GM15510 (cell line): ENCODE measurements around the gene DHCR24.

ENCODE experiments used
- POLR2A ChIP-seq: IDR thresholded peaks from 3 replicates; pipeline ENCODE4 v1.6.1; 2011; ENCODE audit warnings: borderline replicate concordance; ENCODE audit not compliant: insufficient read length; ENCODE audit errors: extremely low read depth

DHCR24 gene

DNA sequence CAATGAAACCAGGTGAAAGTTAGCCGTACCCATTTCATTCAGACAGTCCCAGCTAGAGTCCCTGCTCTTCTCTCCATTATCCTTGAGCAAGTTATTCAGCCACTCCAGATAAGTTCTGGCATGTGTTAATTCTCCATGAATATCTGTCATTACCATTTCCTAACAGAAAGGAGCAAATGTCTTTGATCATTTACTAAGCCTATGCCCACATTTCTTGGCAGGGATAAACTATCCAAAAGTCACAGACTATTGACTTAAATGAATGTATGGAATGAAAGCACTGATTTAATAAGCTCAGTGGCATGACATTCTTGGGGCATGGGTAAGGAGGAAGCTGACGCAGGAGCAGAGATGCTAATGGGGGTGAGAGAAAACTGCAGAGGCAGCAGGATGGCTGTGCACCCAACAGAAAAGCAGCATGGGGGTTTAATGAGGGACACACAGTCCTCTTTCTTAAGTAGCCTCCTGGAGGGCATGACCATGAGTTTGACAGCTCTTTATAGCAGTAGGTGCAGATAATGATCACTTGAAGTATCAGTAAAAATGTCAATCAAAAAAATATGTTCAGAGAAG is 17.6 kb upstream of the DHCR24 start:
- no peak for TF ChIP-seq POLR2A

DNA sequence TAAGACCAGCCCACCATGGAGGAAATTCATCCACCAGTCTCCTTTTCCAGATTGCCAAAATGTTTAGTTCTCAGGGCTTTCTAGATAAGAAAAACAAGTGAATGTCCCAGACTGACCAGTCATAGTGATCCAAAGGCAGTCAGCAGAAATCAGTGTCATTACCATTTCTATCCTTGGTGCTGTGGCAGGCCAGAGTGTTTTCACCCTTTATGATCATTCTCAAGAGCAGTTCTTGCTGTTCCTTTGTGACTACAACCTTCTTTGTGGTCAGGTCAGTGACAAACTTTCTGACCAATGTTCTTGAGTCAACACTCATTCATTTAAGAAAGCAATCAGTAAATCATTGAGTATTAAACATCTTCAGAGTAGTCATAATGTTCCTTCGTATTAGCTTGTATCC is 7.3 kb upstream of the DHCR24 start:
- TF ChIP-seq POLR2A, result no peak

DNA sequence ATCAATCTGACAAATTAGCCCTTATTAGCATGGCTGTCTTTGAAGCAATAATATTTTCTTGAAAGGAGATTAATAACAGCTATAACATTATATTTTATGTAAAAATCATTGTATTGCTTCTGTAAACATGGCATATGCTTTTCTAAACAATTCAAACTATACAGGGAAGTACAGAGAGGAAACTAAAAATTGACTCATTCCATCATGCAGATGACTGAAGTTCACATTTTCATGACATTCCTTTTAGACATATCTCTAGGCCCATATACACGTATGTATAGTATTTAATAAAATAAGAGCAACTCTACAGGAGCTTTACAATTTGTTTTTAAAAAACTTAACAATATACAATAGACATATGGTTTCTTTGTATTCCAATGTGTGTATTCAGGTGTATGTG is 5.6 kb upstream of the DHCR24 start:
- no peak for TF ChIP-seq POLR2A

DNA sequence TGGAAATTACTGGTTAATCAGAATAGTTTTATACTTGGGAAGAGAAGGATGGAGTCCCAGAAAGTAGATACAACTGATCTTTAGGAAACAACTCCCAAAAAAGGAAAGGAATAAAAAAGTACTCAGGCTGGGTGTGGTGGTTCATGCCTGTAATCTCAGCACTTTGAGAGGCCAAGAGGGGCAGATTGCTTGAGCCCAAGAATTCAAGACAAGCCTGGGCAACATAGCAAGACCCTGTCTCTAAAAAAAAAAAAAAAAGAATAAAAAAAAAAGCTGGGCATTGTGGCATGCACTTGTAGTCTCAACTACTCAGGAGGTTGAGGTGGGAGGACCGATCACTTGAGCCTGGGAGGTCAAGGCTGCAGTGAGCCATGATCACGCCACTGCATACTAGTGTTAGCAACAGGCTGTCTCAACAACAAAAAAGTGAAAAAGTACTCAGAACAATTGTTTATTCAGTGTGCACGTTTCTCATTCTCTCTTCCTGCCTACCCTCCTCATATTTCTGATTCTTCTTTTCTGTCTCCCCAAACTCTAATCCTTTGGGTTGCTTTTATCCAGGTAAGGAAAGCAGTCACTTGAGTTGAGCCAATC is 2.2 kb upstream of the DHCR24 start:
- TF ChIP-seq POLR2A, result no peak

DNA sequence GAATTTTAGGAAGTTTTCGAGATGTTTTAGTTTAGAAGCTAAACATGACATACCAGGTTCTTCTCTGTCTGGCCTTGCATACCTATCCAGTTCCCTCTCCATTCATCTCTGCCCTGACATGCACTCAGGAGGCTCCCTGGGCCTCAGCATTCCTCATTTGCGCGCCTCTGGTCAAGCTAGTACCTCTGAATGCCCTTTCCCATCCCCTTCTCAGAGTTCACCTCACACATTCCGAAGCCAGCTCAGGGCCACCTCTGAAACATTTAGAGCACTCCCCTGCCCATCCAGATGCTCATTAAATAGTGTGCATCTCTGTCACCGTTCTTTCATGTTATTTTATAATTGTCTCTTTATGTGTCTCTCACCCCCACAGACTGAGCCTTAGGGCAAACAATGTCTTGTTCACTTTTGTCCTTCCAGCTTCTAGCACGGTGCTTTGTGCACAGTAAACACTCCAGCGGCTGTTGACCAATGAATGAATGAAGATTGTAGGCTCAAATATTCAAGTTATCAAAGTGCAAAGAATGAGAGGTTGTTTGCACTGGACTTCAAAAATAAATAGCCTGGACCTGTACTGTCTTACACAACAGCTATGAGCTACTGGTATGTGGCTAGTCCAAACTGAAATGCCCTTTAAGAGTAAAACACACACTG is 1.2 kb upstream of the DHCR24 start:
- no peak for TF ChIP-seq POLR2A

GRCh38 chr1:54887665-54888071 is 673 bp upstream of the DHCR24 start:
- no peak for TF ChIP-seq POLR2A

GRCh38 chr1:54885807-54886723 is 930 bp downstream of the DHCR24 start:
- no peak for TF ChIP-seq POLR2A

GRCh38 chr1:54885237-54885679 is 1.7 kb downstream of the DHCR24 start:
- no peak for TF ChIP-seq POLR2A

- no peak for TF ChIP-seq POLR2A
Measured at GRCh38 chr1:54884768-54885167, 2.2 kb downstream of the DHCR24 start.

DNA sequence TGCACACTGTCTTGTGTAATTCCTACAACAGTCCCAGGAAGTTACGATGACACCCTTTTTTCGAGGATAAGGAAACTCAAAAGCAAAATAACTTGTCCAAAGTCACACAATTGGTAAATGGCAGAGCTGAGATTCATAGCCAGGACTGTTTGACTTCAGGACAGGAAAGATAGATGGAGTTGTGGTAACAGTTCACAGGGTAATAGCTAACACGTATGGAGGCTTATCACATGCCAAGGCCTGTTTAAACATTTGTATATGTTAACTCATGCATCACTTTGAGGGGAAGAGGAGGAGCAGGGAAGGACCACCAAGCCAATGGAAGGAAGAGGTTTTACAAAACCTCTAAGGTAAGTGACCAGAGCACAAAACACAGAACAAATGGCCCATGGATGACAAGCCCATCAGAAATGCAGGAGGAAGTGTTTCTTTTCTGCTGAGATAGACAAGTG is 2.8 kb downstream of the DHCR24 start:
- TF ChIP-seq POLR2A, result no peak

GRCh38 chr1:54883349-54884102 is 3.5 kb downstream of the DHCR24 start:
- no peak for TF ChIP-seq POLR2A

- TF ChIP-seq POLR2A, result no peak
Measured at GRCh38 chr1:54882519-54882918, 4.5 kb downstream of the DHCR24 start.

DNA sequence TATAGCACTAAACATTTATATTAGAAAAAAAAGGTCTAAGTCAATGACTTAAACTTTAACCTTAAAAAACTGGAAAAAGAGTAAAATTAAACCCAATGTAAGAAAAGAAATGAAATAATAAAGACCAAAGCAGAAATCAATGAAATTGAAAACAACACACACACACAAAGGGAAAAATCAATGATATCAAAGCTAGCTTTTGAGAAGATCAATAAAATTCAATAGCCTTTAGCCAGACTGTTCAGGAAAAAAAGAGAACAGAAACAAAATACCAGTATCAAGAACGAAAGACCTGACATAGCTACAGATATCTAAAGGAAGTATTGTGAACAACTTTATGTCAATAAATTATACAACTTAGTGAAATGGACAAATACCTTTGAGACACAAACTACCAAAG is 7.1 kb downstream of the DHCR24 start:
- no peak for TF ChIP-seq POLR2A

DNA sequence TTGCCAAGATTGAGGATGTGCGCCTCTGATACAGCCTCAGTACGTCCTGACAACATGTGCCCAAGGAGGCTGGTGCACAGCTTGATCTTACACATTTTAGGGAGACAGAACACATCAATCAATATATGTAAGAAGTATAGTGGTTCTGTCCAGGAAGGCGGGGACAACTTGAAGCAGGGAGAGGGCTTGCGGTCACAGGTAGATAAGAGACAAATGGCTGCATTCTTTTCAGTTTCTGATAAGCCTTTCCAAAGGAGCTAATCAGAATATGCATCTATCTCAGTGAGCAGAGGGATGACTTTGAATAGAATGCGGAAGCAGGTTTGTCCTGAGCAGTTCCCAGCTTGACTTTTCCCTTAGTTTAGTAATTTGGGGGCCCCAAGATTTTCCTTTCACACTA is 10.2 kb downstream of the DHCR24 start:
- TF ChIP-seq POLR2A, result no peak
